Sigmoid colon (tissue), 4 donors: ENCODE measurements around the gene STX3.

Source experiments
- EP300 ChIP-seq, 4 donors: sonication (generic); formaldehyde crosslinking; IDR thresholded peaks; one replicate each; pipeline ENCODE4 v1.6.1; 2017; ENCODE audit warnings: antibody characterized with exemption in 4 of 4
- POLR2A ChIP-seq, 2 donors: fragments of 450-650 bp; IDR thresholded peaks; one replicate each; pipeline ENCODE4 v1.6.1; 2016; ENCODE audit warnings: antibody characterized with exemption in 2 of 2, mild to moderate bottlenecking in 2 of 2, moderate library complexity in 2 of 2
- POLR2AphosphoS5 ChIP-seq, 4 donors: sonication (generic); formaldehyde crosslinking; IDR thresholded peaks; one replicate each; pipeline ENCODE4 v1.6.1; 2017; ENCODE audit warnings: antibody characterized with exemption in 4 of 4
- TF ChIP-seq, protein P1 (sequence below), 4 experiments: fragments of 450-650 bp in 3 of 4; fragments of 200-600 bp in 1 of 4; IDR thresholded peaks; one replicate each; pipeline ENCODE4 v1.5.1; 2016 to 2019; ENCODE audit warnings: antibody characterized with exemption in 4 of 4, mild to moderate bottlenecking in 3 of 4, moderate library complexity in 2 of 4

DNA sequence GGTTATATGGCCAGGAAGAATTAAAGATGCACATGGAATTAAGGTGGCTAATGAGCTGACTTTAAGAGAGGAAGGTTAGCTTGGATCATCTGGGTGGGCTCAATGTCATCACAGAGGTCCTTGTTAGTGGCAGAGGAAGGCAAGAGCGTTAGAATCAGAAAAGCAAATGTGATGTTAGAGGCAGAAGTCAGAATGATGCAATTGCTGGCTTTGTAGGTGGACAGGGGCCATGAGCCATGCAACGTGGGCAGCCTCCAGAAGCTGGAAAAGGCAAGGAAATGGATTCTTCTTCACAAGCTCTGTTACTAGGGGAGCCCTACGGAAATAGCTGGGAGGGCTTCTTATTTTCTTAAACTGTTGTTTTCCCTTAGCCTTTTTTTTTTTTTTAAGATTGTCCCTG is 92.5 kb downstream of the STX3 start:
- TF ChIP-seq, protein P1, sequence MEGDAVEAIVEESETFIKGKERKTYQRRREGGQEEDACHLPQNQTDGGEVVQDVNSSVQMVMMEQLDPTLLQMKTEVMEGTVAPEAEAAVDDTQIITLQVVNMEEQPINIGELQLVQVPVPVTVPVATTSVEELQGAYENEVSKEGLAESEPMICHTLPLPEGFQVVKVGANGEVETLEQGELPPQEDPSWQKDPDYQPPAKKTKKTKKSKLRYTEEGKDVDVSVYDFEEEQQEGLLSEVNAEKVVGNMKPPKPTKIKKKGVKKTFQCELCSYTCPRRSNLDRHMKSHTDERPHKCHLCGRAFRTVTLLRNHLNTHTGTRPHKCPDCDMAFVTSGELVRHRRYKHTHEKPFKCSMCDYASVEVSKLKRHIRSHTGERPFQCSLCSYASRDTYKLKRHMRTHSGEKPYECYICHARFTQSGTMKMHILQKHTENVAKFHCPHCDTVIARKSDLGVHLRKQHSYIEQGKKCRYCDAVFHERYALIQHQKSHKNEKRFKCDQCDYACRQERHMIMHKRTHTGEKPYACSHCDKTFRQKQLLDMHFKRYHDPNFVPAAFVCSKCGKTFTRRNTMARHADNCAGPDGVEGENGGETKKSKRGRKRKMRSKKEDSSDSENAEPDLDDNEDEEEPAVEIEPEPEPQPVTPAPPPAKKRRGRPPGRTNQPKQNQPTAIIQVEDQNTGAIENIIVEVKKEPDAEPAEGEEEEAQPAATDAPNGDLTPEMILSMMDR (IDR thresholded peaks at IDR 0.05) = no peak
- TF ChIP-seq POLR2A (IDR thresholded peaks at IDR 0.05) = no peak
- no peak for TF ChIP-seq EP300 (IDR thresholded peaks at IDR 0.05)
- TF ChIP-seq POLR2AphosphoS5 (IDR thresholded peaks at IDR 0.05) = no peak
